Hindlimb muscle (tissue), 1 donor: Measurements from ENCODE around the gene TRIM22. TPM values are rescaled to one million over a fixed set of nuclear protein-coding genes. Genes with fewer than 3 reads are reported as not detected.
"Not testable (repeated sequence)": the region's sequence is repeated elsewhere in the genome, so short reads cannot be mapped to it uniquely, and the experiment has no call there.

Source experiments
- DNase-seq: peaks from one replicate; pipeline ENCODE4 v3.0.0-alpha.2; 2013
- polyA plus RNA-seq: library from polyadenylated mRNA; unstranded; fragments of 120-200 nt; gene quantifications from one replicate; pipeline ENCODE4 v1.2.1, GENCODE V29; 2013; ENCODE audit not compliant: insufficient read length

Gene TRIM22, protein sequence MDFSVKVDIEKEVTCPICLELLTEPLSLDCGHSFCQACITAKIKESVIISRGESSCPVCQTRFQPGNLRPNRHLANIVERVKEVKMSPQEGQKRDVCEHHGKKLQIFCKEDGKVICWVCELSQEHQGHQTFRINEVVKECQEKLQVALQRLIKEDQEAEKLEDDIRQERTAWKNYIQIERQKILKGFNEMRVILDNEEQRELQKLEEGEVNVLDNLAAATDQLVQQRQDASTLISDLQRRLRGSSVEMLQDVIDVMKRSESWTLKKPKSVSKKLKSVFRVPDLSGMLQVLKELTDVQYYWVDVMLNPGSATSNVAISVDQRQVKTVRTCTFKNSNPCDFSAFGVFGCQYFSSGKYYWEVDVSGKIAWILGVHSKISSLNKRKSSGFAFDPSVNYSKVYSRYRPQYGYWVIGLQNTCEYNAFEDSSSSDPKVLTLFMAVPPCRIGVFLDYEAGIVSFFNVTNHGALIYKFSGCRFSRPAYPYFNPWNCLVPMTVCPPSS
- polyA plus RNA-seq: 12.1 TPM

DNA sequence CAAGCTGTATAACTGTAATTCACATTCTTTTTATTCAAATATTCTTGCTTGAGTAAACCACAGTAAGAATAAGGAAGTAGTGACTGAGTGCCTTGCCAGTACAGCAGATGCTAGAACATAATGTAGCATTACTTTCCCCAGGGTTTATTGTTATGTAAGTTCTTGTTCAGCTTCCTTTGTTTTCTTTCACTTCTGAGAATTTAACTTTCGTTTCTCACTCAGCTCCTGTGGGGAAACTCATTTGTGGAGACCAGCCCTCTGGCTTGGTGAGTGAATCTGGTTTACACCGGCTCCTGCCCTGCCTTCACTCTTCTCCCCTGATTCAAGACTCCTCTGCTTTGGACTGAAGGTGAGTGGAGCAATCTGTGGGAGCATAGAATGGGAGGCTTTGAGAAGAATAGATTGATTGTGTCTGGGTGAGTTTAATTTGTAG lies at the start of gene TRIM22:
TSS of gene TRIM22 (plus strand) at position 240 of the 433 bp plus-strand sequence. CDS start 6,443 bp downstream, outside the sequence.
- peak; percentile 63 for DNase-seq

DNA sequence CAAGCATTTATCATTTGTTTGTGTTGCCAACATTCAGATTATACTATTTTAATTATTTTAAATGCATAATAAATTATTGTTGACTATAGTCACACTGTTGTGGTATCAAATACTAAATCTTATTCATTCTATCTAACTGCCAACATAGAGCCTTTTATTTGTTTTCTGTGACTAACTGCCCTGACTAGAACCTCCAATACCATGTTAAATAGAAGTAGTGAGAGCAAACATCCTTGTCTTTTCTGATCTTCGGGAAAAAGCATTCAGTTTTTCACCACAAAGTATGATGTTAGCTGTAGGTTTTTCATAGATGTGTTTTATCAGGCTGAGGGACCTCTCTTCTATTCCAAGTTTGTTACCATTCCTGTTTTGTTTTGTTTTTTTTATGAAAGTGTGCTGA lies 49.6 kb upstream of the TRIM22 start:
- DNase-seq: no peak

DNA sequence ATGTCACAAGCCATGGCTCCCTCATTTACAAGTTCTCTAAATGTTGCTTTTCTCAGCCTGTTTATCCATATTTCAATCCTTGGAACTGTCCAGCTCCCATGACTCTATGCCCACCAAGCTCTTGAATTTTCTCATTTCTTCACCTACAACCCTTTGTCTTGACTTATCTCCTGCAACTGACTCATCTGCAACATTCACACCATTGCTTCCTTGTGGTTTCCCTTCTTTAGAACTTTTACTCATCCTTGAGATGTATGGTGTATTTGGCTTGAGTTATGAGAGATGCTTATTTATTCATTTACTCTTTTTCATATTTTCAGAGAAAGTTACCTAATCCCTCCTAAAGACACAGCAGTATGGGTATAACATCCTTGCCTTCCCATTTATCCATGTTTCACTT lies 46.0 kb upstream of the TRIM22 start:
- no peak for DNase-seq

DNA sequence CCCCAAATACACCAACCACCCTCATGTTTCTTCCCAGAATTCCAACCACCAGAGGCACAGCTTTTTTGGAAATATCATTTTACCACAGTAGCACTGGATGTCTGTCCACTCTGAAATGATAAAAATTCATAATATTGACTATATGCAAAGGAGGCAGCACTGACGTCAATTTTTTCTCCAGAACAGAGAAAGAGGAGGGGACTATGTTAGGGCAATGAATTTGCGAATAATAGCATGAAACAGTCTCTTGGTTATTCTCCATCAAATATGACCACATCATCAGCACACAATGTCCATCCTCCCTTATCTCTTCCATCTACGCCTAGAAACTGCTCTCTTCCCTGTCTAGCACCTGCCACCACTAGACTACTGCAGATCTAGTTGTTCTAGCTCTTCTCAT lies 43.5 kb upstream of the TRIM22 start:
- DNase-seq: no peak

DNA sequence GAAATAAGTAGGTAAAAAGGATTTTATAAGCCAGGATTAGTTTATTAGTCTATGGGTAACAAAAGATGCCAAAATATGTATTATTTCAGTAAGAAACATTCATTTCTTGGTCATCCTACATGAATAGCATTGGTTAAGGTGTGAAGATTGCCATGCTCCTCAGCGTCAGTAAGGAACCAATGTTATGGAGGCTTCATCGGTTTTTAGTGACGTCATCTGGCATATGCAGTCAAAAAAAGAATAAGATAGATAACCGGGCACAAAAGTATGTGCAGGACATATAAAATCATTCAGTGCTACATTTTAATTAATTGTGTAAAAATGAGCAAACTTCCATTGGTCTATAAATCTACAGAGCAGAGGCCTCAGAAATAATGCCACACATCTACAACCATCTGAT lies 34.1 kb upstream of the TRIM22 start:
- DNase-seq: no peak

DNA sequence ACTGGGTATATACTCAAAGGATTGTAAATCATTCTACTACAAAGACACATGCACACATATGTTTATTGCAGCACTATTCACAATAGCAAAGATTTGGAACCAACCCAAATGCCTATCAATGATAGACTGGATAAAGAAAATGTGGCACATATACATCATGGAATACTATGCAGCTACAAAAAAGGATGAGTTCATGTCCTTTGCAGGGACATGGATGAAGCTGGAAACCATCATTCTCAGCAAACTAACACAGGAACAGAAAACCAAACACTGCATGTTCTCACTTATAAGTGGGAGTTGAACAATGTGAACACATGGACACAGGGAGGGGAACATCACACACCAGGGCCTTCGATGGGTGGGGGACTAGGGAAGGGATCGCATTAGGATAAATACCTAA lies 32.6 kb upstream of the TRIM22 start:
- not testable (repeated sequence) for DNase-seq

DNA sequence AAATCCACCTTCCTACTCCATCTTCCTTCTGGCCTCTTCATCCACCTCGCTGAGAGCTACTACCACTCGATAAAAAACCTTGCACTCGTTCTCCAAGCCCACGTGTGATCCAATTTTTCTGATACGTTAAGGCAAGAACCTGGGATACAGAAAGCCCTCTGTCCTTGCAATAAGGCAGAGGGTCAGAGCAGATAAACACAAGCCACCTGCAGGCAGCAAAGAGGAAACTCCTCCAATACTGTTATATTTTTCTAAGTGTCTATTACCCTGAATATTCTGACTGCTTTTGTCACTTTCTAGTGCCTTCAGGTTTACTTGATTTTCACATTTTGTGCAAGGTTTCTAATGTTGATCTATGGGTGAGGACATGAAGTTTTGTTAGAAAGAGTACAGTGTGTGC lies 31.3 kb upstream of the TRIM22 start:
- DNase-seq: no peak

DNA sequence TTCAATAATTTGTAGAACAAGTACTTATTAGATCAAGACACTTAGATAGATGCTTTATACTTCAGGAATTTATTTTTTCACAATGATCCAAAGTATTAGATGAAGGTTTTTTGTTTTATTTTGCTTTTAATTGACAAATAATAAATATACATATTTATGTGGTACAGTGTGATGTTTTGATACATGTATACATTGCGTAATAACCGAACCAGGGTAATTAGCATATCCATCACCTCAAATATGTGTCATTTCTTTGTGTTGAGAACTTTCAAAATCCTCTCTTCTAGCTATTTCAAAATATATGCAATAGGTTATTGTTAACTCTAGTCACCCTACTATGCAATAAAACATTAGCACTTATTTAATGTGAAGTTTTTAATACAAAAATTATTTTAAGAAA lies 26.1 kb upstream of the TRIM22 start:
- no peak for DNase-seq

DNA sequence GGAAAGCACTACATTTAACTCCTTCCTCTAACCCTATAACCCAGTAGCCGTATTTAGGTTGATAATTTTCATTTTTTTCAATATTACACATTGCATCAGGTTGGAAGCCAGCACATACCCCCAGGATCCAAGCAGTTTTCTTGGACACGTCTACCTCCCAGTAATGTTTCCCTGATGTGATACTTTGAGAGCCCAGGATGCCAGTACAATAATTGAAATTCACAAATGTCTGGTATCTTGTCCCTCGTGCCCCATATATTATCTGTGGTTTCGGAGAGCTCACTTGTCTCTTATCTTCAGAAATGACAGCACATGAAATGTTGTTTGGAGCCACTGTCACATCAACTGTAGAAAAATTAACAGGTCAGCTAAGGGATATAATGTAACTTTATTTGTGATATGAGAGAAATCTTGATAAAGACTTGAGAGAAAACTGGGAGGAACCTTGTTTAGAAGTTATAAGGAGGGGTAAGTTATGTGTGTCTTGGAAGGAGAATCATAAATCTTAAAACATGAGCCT lies 24.5 kb upstream of the TRIM22 start:
- DNase-seq: no peak

DNA sequence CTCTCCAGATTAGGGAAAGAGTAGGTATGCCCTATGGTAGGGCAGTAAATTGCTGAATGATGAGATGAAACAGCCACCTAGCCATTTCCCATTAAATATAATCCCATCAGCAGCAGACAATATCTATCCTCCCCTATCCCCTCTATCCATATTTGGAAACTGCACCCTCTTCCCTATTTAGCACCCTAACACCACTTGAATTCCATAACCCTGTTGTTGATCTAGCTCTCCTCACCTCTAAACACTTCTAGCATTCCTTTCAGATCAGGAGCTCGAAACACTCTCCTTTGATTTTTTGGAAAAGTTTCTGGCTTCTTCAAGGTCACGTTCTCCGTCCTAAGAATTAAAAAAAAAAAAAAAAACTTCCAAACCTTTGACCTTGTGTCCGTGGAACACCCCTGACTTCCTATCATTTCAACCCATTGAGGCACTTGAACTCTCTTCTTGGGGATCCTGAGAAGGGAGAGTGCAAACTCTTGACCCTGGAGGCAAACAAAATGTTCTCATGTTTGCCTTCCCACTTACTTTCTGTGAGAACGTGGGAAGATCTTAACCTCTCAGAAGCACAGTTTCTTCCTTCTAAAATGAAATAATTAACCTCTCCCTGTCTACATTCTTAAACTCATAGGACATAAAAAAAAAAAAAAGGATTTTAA lies 23.7 kb upstream of the TRIM22 start:
- DNase-seq: no peak

DNA sequence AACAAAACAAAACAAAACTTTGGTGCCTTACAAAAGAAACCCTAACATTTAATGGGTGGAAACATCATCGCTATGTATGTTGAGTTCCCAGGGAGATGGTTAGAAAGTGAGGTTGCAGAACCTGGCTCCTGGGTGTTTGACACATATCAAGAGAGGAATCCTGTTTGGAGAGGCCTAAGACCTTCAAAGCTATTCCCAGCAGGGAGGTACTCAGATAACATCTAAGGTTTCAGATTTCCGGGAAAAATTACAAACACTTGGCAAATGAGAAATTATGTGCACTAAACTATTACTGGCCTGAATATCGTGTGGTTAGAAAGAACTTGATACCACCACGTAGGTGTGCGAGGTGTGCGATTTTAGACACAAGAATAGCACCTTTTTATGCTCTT lies 23.2 kb upstream of the TRIM22 start:
- no peak for DNase-seq

DNA sequence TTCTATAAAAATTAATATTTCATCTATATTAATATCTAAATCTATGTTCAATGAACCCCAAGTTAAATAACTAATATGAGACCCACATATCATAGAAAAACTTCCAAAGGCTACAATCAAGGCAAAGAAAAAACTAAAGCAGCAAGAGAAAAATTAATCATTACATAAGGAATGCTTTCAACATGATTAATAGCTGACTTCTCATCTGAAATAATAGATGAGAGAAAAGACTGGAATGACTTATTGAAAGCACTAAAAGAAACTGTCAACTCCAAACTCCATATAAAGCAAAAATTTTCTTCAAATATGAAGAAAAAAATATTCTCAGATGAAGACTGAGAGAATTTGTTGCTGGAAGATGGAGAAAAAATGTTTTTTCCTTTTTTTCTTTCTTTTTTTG lies 17.8 kb upstream of the TRIM22 start:
- no peak for DNase-seq

DNA sequence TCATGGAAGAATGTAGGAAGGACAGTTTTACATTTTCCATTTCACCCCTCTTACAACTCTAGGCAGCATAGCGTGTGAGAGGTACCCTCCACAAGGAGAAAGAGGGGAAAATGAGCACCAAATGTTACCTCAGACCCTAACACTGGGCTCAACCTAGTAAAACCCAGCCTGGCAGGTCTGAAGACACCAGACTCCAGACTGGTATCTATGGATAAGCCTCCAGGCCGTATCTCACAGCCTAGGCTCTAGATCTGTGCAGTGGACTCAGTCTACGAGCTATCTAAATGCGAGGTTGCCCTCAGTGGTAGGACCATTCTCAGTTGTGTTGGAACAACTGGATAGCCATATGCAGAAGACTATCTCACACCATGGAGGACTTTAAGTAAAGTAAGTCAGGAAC lies 15.2 kb upstream of the TRIM22 start:
- no peak for DNase-seq

DNA sequence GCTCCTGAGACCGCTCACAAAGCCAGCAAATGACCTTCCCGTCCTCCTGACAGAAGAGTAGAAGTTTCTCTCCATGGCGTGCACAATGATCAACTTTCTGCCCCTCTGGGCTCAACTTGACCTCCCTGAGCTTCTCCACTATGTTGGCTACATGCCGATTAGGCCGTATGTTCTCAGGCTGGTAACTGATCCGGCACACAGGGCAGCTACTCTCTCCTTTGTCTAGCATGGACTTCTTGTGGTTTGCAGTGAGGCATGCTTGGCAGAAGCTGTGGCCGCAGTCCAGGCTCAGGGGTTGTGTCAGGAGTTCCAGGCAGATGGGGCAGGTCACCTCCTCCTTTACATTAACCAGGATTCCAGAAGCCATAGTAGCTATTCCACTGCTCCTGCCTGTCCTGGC lies 9.8 kb upstream of the TRIM22 start:
- no peak for DNase-seq

DNA sequence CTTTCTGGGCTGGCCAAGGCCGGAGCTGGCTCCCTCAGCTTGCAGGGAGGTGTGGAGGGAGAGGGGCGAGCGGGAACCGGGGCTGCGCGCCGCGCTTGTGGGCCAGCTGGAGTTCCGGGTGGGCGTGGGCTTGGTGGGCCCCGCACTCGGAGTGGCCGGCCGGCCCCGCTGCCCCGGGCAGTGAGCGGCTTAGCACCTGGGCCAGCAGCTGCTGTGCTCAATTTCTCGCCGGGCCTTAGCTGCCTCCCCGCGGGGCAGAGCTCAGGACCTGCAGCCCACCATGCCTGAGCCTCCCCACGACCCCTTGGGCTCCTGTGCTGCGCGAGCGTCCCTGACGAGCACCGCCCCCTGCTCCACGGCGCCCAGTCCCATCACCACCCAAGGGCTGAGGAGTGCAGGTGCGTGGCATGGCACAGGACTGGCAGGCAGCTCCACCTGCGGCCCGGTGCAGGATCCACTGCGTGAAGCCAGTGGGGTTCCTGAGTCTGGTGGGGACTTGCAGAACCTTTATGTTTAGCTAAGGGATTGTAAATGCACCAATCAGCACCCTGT lies 6.6 kb upstream of the TRIM22 start:
- DNase-seq: not testable (repeated sequence)

DNA sequence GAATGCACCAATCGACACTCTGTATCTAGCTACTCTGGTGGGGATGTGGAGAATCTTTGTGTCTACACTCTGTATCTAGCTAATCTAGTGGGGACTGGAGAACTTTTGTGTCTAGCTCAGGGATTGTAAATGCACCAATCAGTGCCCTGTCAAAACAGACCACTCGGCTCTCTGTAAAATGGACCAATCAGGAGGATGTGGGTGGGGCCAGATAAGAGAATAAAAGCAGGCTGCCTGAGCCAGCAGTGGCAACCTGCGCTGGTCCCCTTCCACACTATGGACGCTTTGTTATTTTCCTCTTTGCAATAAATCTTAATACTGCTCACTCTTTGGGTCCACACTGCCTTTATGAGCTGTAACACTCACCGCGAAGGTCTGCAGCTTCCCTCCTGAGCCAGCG lies 6.0 kb upstream of the TRIM22 start:
- DNase-seq: not testable (repeated sequence)

DNA sequence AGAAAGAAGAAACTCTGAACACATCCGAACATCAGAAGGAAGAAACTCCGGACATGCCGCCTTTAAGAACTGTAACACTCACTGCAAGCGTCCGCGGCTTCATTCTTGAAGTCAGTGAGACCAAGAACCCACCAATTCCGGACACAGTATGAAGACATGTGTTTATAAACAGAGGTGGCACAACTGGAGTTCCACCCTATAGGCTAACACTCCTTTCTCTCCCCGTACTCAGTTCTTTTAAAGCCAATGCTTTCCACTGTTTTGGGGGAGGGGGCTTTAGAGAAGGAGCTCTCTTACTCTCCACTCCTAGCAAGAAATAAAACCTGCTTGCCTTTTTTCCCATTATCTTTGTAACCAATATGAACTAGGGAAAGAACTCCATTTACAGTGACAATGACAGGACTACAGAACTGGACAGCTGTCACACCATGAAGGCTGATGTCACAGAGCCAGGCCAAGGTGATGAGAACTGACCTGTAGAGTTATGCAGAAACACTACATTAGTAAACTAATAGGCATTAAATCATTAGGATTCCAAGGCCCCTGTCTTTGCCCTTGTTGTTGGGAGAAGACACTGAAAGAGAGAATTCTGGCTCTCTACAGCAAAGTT lies 5.4 kb upstream of the TRIM22 start:
- DNase-seq: no peak

DNA sequence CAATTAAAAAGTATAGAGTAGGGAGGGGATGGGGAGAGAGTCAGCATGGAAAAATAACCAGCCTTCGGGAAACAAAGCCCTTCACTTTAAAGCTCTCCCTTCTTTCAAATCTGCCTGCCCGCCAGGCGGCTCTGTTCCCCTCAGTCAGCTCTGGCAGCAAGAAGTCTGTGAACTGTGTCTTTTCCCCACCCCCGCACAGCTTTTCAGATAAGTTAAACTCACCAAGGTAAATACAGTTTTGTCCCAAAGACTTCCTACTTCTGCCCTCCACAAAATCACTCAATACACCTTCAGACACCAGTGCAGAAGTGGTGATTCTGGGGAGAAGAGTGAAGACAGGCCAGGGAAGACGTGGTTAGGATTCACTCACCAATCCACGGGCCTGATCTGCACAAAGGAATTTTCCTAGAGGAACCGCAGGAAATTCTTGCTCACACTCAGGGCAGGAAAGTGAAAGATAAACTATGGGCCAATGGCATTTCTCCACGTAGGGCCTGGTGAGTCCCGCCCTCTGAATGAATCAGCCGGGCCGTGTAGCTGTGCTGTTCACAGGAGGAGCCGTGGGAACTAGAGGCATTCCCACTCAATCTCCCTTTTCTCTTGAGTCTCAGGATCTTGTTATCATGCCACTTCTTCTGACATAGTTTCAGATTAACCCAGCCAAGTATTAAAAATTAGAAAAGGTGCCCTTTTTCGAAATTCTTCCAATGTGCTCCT lies 4.8 kb upstream of the TRIM22 start, which contains the start of gene TRIM5:
TSS of gene TRIM5 (minus strand) at position 429 of the 717 bp plus-strand sequence. CDS start 4,897 bp downstream, outside the sequence.
- DNase-seq: peak; percentile 93

DNA sequence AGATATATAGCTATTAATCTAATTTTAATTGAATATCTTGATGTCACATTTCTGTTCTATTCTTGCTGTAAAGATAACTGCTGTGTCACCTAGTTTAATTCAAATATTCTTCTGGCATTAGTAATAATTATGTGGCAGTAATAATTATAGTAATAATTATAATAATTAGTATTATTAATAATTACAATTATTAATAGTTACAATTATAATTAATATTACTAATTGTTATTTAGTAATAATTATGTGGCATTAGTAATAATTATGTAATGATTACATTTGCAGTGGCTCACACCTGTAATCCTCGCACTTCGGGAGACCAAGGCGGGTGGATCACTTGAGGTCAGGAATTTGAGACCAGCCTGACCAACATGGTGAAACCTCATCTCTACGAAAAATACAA lies 3.2 kb upstream of the TRIM22 start:
- no peak for DNase-seq

DNA sequence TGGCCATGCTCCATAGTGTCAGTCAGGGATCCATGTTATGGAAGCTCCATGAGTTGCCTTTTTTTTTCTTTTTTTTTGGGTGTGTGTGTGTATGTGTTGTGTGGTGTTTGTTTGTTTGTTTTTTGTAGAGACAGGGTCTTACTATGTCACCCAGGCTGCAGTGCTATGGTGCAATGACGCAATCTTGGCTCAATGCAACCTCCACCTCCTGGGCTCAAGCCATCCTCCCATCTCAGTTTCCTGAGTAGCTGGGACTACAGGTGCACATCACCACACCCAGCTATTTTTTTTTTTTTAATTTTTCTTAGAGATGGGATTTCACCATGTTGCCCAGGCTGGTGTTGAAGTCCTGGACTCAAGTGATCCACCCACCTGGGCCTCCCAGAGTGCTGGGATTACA lies 1.1 kb upstream of the TRIM22 start:
- no peak for DNase-seq

DNA sequence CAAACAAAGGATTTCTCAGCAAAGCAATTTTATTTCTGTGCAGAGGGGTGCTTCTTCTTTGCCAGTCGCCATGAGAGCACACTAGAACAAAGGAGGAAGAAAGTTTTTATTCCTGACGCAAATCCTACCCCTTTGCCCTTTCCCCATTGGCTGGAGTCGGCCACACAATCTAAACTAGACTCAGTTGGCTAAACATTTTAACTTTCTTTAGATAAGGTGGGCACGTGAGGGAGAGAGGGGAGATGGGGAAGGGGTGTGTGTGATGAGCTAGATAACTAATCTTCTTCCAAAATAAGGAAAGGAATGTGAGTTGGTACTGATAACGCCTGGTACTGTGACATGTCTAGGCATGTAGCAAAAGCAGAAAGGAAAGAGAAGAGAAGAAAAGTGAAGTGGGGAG lies 626 bp downstream of the TRIM22 start:
- peak; percentile 8 for DNase-seq

DNA sequence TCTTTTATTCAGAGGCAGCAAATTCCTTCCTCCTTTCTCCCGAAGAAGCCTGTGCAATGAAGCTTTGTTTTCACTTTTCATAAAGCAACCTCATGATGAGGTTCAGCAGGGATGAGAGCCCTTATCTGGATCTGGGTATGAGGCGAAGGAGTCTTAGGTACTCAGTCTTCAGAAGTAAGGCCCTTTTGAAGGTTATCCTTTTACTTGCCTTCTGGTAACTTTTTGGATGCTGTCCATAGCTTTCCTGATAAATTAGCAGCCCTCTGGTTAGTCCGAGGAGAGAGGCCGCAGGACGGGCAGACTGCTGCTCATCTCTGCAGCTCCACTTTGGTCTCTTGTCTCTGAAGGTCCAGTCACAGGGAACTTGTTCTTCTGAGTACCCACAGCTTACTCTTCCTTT lies 1.1 kb downstream of the TRIM22 start:
- DNase-seq: no peak
